HEK293 (cell line): Measurements from ENCODE around the gene API5.

Source experiments
- CTCF ChIA-PET: fragments of 350-600 bp; formaldehyde crosslinking; extraction: SDS; loops from one replicate; lab custom pipeline; 2021; ENCODE audit warnings: antibody characterized with exemption; lab: Yijun Ruan, JAX
- POLR2A ChIA-PET: fragments of 300-600 bp; formaldehyde crosslinking; extraction: SDS; loops from one replicate; lab custom pipeline; 2020; ENCODE audit warnings: antibody characterized with exemption, inconsistent platforms; lab: Yijun Ruan, JAX
- H3K27ac ChIP-seq: fragments of 200-500 bp; sonication (Bioruptor generic); 2 replicates; pipeline ENCODE4 v1.5.1; 2014; ENCODE audit warnings: low read depth, low read length, control low read depth, inconsistent platforms; ENCODE audit errors: extremely low read depth
- H3K36me3 ChIP-seq, 2 experiments: fragments of 200-500 bp in 1 of 2; sonication (Bioruptor generic) in 1 of 2; 1 replicate in 1 of 2; 2 replicates in 1 of 2; pipeline ENCODE4 v1.5.1; 2014 to 2017; ENCODE audit warnings: inconsistent platforms in 2 of 2, low read length in 2 of 2; ENCODE audit not compliant: control insufficient read depth in 2 of 2, insufficient read depth in 1 of 2
- H3K4me1 ChIP-seq: fragments of 200-500 bp; sonication (Bioruptor generic); 2 replicates; pipeline ENCODE4 v1.5.1; 2014; ENCODE audit warnings: mild to moderate bottlenecking, low read length, inconsistent platforms; ENCODE audit not compliant: control insufficient read depth, insufficient read depth
- H3K4me3 ChIP-seq: 2 replicates; pipeline ENCODE4 v1.5.1; 2011; ENCODE audit warnings: low read depth, mild to moderate bottlenecking, control low read depth, low read length, moderate library complexity
- H3K9me3 ChIP-seq: fragments of 200-500 bp; sonication (Bioruptor generic); 2 replicates; pipeline ENCODE4 v1.5.1; 2014; ENCODE audit warnings: low read depth, low read length, inconsistent platforms; ENCODE audit not compliant: control insufficient read depth, insufficient read depth
- GFI1B ChIP-seq: fragments of 450-650 bp; formaldehyde crosslinking; IDR thresholded peaks from 2 replicates; pipeline ENCODE4 v1.5.1; 2016; ENCODE audit warnings: missing biosample characterization, missing genetic modification characterization
- OVOL3 ChIP-seq: fragments of 450-650 bp; formaldehyde crosslinking; IDR thresholded peaks from 2 replicates; pipeline ENCODE4 v1.5.1; 2016; ENCODE audit warnings: missing biosample characterization, missing genetic modification characterization
- PRDM1 ChIP-seq: fragments of 450-650 bp; formaldehyde crosslinking; IDR thresholded peaks from 2 replicates; pipeline ENCODE4; 2016; ENCODE audit warnings: missing biosample characterization, missing genetic modification characterization
- RBAK ChIP-seq: fragments of 450-650 bp; formaldehyde crosslinking; IDR thresholded peaks from 2 replicates; pipeline ENCODE4 v1.5.1; 2016; ENCODE audit warnings: missing biosample characterization, missing genetic modification characterization
- SALL2 ChIP-seq: fragments of 450-650 bp; formaldehyde crosslinking; IDR thresholded peaks from 2 replicates; pipeline ENCODE4 v1.5.0; 2017; ENCODE audit warnings: missing biosample characterization, mild to moderate bottlenecking, missing genetic modification characterization, borderline replicate concordance
- SCRT2 ChIP-seq: fragments of 450-650 bp; formaldehyde crosslinking; IDR thresholded peaks from 2 replicates; pipeline ENCODE4 v1.5.1; 2016; ENCODE audit warnings: missing biosample characterization, missing genetic modification characterization
- YY2 ChIP-seq: fragments of 450-650 bp; formaldehyde crosslinking; IDR thresholded peaks from 2 replicates; pipeline ENCODE4 v1.5.1; 2016; ENCODE audit warnings: missing biosample characterization, missing genetic modification characterization
- ZBTB44 ChIP-seq: fragments of 450-650 bp; IDR thresholded peaks from 2 replicates; pipeline ENCODE4 v1.5.1; 2018; ENCODE audit warnings: missing biosample characterization, mild to moderate bottlenecking, missing genetic modification characterization
- ZNF16 ChIP-seq: fragments of 450-650 bp; formaldehyde crosslinking; IDR thresholded peaks from 2 replicates; pipeline ENCODE4 v1.5.1; 2016; ENCODE audit warnings: low read depth, missing biosample characterization, missing genetic modification characterization
- ZNF23 ChIP-seq: fragments of 450-650 bp; formaldehyde crosslinking; IDR thresholded peaks from 2 replicates; pipeline ENCODE4 v1.5.1; 2016; ENCODE audit warnings: missing biosample characterization, missing genetic modification characterization, borderline replicate concordance
- ZNF26 ChIP-seq: fragments of 450-650 bp; formaldehyde crosslinking; IDR thresholded peaks from 2 replicates; pipeline ENCODE4 v1.5.1; 2016; ENCODE audit warnings: missing biosample characterization, missing genetic modification characterization
- ZNF266 ChIP-seq: fragments of 450-650 bp; formaldehyde crosslinking; IDR thresholded peaks from 2 replicates; pipeline ENCODE4 v1.5.1; 2016; ENCODE audit warnings: missing biosample characterization, missing genetic modification characterization, low read depth
- ZNF292 ChIP-seq: fragments of 450-650 bp; formaldehyde crosslinking; IDR thresholded peaks from 2 replicates; pipeline ENCODE4 v1.5.1; 2016; ENCODE audit warnings: low read depth, missing biosample characterization, missing genetic modification characterization, borderline replicate concordance
- ZNF362 ChIP-seq: fragments of 450-650 bp; formaldehyde crosslinking; IDR thresholded peaks from 2 replicates; pipeline ENCODE4 v1.5.1; 2016; ENCODE audit warnings: missing biosample characterization, missing genetic modification characterization
- ZNF366 ChIP-seq: fragments of 450-650 bp; formaldehyde crosslinking; conservative IDR thresholded peaks from 2 replicates; pipeline ENCODE4 v1.5.1; 2016; ENCODE audit warnings: missing biosample characterization, missing genetic modification characterization
- ZNF37A ChIP-seq: fragments of 450-650 bp; IDR thresholded peaks from 2 replicates; pipeline ENCODE4 v1.5.1; 2018; ENCODE audit warnings: missing biosample characterization, missing genetic modification characterization
- ZNF394 ChIP-seq: fragments of 450-650 bp; formaldehyde crosslinking; IDR thresholded peaks from 2 replicates; pipeline ENCODE4 v1.5.1; 2016; ENCODE audit warnings: missing biosample characterization, missing genetic modification characterization, mild to moderate bottlenecking, moderate library complexity, borderline replicate concordance
- ZNF433 ChIP-seq: fragments of 450-650 bp; formaldehyde crosslinking; IDR thresholded peaks from 2 replicates; pipeline ENCODE4 v1.5.1; 2016; ENCODE audit warnings: missing biosample characterization, missing genetic modification characterization, low read depth
- ZNF639 ChIP-seq: fragments of 450-650 bp; formaldehyde crosslinking; IDR thresholded peaks from 2 replicates; pipeline ENCODE4 v1.5.1; 2016; ENCODE audit warnings: missing biosample characterization, missing genetic modification characterization
- ZNF704 ChIP-seq: fragments of 450-650 bp; formaldehyde crosslinking; IDR thresholded peaks from 2 replicates; pipeline ENCODE4 v1.5.1; 2016; ENCODE audit warnings: missing biosample characterization, missing genetic modification characterization
- ZNF777 ChIP-seq: fragments of 450-650 bp; formaldehyde crosslinking; IDR thresholded peaks from 2 replicates; pipeline ENCODE4 v1.5.1; 2017; ENCODE audit warnings: missing biosample characterization, missing genetic modification characterization, borderline replicate concordance

API5 gene

GRCh38 chr11:43377389-43377788 is 65.6 kb downstream of the API5 start (continued):
- TF ChIP-seq ZNF433 (tag by site-specific recombination) (no peak), ZNF266 (tag by site-specific recombination) (no peak), ZNF394 (tag by site-specific recombination) (no peak), SALL2 (no peak), ZNF16 (no peak), ZNF26 (tag by site-specific recombination) (no peak), ZNF777 (tag by site-specific recombination) (no peak), YY2 (tag by site-specific recombination) (no peak), ZBTB44 (tag by site-specific recombination) (no peak), ZNF639 (tag by site-specific recombination) (no peak), ZNF37A (tag by site-specific recombination) (no peak), ZNF362 (tag by site-specific recombination) (no peak), ZNF366 (tag by site-specific recombination) (no peak), ZNF292 (tag by site-specific recombination) (no peak), PRDM1 (no peak)

GRCh38 chr11:43378897-43379296 is 67.1 kb downstream of the API5 start:
- no peak overlapping the region for H3K4me3 ChIP-seq
- CTCF ChIA-PET, result interaction anchor here (1.4 kb wide), 1 partner anchor 67 kb away, joined by 3 read pairs; no protein-coding TSS in a partner anchor
- peaks cover 0 to 10% of the 10 kb centered on the region in 2 experiments; a peak in 2 of 3 replicates for H3K36me3 ChIP-seq
- TF ChIP-seq RBAK (tag by site-specific recombination) (no peak), SCRT2 (tag by site-specific recombination) (0 out of 2 replicates have a peak, but pooled peaks have one; percentile 52), ZNF704 (no peak), ZNF23 (tag by site-specific recombination) (no peak), OVOL3 (no peak), GFI1B (tag by site-specific recombination) (no peak)
- TF ChIP-seq, all 188 proteins: peak for 1
- H3K27ac ChIP-seq, result no peak overlapping the region
- POLR2A ChIA-PET, result interaction anchor here (1.2 to 1.3 kb wide), 2 partner anchors 20 to 67 kb away, joined by 3 read pairs; partner anchors contain the start of genes API5 and TTC17
- no peaks in the 10 kb centered on the region for H3K4me1 ChIP-seq
- H3K9me3 ChIP-seq, result no peaks in the 10 kb centered on the region
